ENCODE results near the gene SSBP3.

DNA sequence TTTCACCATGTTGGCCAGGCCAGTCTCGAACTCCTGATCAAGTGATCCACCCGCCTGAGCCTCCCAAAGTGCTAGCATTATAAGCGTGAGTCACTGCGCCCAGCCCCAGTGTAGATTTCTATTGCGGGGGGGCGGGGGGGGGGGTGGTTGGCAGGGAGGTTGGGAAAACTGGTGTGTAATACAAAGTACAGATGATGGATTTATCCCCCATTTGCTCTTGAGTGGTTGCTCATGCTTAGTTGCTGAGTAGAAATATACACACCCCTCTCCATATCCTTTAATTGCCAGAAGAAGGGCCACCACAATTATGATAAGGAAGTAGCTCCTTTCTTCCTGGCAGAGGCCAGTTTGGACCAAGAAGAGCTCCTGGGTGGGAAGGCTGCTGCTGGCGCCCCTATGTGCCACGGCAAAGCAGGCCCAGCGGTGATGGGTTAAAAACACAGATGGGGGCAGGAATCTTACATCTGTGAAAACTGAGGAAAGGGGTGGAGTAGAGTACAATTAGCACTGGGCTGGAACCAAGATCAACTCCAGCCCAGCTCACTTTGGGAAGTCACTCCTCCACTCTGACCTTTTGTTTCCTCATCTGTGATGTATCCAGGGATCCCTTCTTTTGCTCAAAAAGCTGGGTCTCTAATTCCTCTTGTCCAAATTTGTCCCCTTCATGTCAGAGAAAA, 151.0 kb downstream of the SSBP3 start:
- TF ChIP-seq, protein P1, sequence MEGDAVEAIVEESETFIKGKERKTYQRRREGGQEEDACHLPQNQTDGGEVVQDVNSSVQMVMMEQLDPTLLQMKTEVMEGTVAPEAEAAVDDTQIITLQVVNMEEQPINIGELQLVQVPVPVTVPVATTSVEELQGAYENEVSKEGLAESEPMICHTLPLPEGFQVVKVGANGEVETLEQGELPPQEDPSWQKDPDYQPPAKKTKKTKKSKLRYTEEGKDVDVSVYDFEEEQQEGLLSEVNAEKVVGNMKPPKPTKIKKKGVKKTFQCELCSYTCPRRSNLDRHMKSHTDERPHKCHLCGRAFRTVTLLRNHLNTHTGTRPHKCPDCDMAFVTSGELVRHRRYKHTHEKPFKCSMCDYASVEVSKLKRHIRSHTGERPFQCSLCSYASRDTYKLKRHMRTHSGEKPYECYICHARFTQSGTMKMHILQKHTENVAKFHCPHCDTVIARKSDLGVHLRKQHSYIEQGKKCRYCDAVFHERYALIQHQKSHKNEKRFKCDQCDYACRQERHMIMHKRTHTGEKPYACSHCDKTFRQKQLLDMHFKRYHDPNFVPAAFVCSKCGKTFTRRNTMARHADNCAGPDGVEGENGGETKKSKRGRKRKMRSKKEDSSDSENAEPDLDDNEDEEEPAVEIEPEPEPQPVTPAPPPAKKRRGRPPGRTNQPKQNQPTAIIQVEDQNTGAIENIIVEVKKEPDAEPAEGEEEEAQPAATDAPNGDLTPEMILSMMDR (IDR thresholded peaks at IDR 0.05): no peak
- TF ChIP-seq POLR2A (IDR thresholded peaks at IDR 0.05): no peak

Measured in breast epithelium (tissue), 3 donors.